ENCODE results near the gene WFIKKN1. TPM values are rescaled to one million over a fixed set of nuclear protein-coding genes. Genes with fewer than 3 reads are reported as not detected.

Gene WFIKKN1
- total and polyA plus RNA-seq, 2 experiments from 2014 or later = 3.5 to 6.8 TPM

GRCh38 chr16:619476-620100 is 11.2 kb upstream of the WFIKKN1 start (continued):
- TF ChIP-seq ZNF462 (CRISPR knock-in tag; IDR thresholded peaks at IDR 0.05) = no peak
- TF ChIP-seq CREB1 (CRISPR knock-in tag; IDR thresholded peaks at IDR 0.05; ENCODE audit: low read depth) = no peak

GRCh38 chr16:620700-621525 is 9.9 kb upstream of the WFIKKN1 start:
- H3K4me1 ChIP-seq (ENCODE audit: insufficient read depth) = peaks cover 12% of the 10 kb centered on the region; the same call in 1 of the 2 replicates
- H2AFZ ChIP-seq = no peak overlapping the region
- no peaks in the 10 kb centered on the region; the same call in 2 of the 3 replicates for H3K9me3 Mint-ChIP-seq
- no peak overlapping the region for H3K4me2 ChIP-seq
- peaks cover 28% of the 10 kb centered on the region for H3K4me1 Mint-ChIP-seq
- H3F3A ChIP-seq (replicated peaks; ENCODE audit: low read depth) = peaks cover 21% of the 10 kb centered on the region
- DNase-seq (ENCODE audit: low spot score) = no peak
- H3K36me3 ChIP-seq (ENCODE audit: insufficient read depth) = no peaks in the 10 kb centered on the region
- peaks cover 7% of the 10 kb centered on the region for H3K27me3 Mint-ChIP-seq (ENCODE audit: insufficient read depth, low read depth, poor library complexity)
- no peak overlapping the region for H3K4me3 ChIP-seq
- H3K27ac Mint-ChIP-seq = no peak overlapping the region
- ATAC-seq = no peak
- H3K79me2 ChIP-seq (replicated peaks; ENCODE audit: insufficient read depth) = no peaks in the 10 kb centered on the region; the same call in 1 of the 2 replicates
- H3K9me2 ChIP-seq (ENCODE audit: insufficient read depth) = no peaks in the 10 kb centered on the region
- H3K27ac ChIP-seq (ENCODE audit: low read depth) = no peak overlapping the region; the same call in 1 of the 2 replicates
- H3K27me3 ChIP-seq (ENCODE audit: insufficient read depth) = no peaks in the 10 kb centered on the region
- H3K36me3 Mint-ChIP-seq (ENCODE audit: low read depth) = no peaks in the 10 kb centered on the region
- peaks cover 10% of the 10 kb centered on the region; the same call in 1 of the 2 replicates for H4K20me1 ChIP-seq (replicated peaks; ENCODE audit: insufficient read depth)
- H3K4me3 Mint-ChIP-seq = no peak overlapping the region
- TF ChIP-seq JUNB (IDR thresholded peaks at IDR 0.05; ENCODE audit: unreplicated experiment) (no peak), NANOG (IDR thresholded peaks at IDR 0.05; ENCODE audit: borderline replicate concordance) (no peak), ZNF462 (CRISPR knock-in tag; IDR thresholded peaks at IDR 0.05) (no peak)

All from GM23338 (cell line).